SK-N-DZ (cell line): Measurements from ENCODE around the gene ENOX1.
A peak's percentile ranks its signal among the peaks of the same experiment; 100 is the strongest.

Experiments used
- DNase-seq: peaks from one replicate; pipeline ENCODE4 v3.0.0-alpha.2; 2015; ENCODE audit warnings: low spot score

ENOX1 gene

DNA sequence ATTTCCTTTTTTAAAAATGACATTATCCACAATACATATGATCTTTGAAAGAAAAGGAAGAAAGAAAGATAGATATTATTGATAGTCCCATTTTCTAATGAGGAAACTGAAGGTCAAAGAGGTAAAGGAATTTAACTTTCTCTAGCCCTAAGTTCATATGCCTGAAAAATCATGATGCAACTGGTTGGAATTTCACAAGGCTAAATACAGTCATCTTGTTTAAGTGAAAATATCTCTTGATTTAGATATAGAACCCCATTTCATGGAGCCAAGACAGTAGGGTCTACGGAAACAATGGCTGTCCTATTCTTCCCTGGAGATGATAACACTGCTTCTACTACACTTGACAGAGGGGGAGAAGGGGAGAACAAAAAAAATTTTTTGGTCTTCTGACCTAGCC, 397.2 kb downstream of the ENOX1 start:
- no peak for DNase-seq

DNA sequence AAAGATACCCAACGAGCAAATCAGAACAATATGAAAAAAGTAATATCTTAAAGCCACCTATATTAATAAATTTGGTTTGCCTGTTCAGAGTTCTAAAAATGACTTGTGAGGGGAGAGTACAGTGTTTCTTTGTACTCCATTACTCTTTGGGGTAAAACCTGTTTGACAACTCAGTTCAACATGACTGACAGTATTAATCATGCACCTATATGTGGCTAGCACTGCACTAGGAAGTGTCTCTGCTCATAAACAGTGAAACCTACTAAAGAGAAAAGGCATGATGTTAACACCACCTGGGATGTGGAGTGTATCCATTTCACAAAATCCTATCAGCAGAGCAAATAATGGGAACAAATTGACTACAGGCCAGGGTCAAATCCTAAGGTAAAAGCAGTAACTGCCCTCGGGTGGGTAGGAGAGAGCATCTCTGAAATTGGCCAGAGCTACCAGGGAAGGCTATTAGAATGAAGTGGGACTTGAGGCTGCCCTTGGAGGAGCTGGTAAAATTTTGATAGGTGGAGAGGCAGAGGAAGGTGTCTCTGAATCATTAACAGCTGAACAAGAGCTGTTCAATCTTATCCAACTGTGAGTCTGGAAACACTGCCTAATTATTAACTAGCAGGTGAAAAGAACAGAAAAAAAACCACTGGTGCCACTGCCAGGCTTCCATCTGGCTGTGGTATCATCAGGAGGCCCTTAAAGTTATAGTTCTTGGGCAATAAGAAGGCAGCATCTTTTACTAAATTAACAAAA, 398.3 kb downstream of the ENOX1 start:
- no peak for DNase-seq

DNA sequence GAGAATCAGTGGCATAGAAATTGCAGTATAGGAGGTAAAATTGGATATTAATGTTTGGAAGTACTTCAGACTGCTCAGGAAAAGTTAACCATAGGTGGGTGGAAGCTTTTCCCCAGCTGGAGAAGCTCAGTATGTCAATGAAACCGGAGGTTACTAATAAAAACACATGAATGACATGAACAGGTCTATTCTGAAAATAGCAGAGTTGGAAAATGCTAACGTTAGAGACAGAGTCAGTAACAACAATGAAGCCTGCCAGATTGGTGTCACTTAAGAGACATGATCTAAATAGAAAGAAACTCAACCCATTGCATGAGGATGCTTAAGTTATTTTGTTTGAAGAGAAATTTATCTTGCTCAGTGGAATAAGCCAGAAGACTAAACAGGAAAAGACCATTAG, 398.9 kb downstream of the ENOX1 start:
- DNase-seq, result no peak

DNA sequence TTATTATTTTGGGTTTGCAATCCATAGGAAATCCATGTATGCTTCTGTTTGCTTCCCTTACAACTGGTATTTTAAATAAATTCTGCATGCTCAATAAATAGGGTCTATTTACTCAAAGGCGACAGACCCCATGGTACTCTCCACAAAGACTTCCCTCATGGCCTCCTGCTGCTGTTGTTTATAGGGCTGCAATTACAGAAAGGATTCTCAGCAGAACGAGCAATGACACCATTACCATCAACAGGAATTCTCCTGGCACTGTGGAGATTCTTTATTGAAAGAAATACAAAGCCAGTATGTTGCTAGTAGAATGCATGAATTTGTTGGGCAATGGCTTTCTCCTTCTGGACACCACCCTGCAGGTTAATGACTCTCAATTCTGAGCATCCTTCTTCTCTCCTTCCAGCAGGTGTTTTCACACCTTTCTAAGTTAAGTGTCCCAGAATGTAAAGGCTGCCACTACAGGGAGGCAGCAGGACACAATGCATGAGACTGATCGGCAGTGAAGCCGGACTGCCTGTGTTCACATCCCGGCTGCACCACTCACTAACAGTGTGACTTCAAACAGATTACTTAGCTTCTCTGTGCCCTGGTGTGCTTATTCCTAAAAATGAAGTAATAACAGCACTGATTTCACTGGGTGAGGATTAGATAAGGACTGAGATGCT, 403.1 kb downstream of the ENOX1 start:
- DNase-seq, result no peak

DNA sequence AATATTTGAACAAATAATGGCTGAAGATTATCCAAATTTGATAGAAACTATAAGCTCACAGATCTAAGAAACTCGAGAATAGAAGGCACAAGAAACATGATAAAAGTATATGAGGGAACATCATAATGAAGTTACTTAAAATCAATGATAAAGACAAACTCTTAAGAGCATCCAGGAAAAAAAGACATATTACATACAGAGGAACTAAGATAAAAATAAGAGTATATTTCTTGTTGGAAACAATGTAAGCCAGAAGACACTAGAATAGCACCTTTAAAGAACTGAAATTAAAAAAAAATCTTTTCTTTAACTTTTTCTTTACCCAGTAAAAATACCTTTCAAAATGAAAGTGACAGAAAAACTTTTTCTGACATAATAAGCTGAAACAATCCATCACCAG, 407.0 kb downstream of the ENOX1 start:
- DNase-seq, result no peak

DNA sequence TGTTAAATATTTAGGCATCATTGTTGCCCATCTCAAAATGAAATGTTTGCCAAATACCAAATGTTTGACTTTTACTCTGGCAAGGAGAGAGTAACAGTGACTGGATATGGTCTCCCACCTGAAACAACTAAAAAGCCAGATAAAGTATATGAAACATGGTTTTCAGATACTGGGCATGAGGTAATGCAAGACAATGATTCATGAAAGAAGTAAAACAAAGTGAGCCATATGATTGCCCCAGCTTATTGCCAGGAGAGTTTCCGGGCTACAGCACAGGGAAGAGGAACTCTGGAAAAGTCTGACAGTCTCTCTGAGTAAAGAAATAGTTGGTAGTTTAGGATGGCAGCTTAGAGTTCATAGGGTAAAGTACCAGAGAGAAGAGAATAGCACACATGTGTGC, 408.8 kb downstream of the ENOX1 start:
- DNase-seq, result no peak

DNA sequence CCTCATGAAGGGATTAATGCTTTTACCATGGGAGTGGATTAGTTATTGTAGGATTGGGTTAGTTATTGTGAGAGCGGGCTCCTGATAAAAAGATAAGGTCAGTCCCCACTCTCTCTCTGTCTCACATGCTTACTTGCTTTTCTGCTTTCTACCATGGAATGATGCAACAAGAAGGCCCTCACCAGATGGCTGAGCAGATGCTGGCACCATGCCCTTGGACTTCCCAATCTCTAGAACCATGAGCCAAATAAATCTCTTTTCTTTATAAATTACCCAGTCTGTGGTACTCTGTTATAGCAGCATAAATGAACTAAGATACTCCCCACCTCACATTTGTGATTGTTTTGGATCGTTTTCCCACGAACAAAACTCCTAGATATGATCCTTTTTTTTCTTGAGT, 409.6 kb downstream of the ENOX1 start:
- DNase-seq, result no peak

DNA sequence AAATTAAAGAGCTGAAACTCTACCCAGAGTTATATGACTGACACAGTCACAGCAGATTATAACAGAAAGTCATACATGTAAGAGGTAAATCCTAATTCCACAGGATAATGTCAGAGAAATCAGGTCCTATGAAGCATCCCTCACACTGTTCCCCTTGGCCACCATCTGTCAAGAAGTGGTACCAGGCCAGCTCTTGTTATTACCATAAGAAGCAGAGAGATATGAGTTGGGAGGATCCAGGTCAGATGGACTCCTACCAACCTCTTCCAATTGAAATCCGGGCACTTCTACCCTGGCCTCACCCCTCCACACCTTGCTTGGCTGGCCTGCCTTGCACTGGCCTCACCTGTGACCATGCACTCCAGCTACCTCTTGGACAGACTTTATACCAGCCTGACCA, 410.2 kb downstream of the ENOX1 start:
- DNase-seq, result no peak

DNA sequence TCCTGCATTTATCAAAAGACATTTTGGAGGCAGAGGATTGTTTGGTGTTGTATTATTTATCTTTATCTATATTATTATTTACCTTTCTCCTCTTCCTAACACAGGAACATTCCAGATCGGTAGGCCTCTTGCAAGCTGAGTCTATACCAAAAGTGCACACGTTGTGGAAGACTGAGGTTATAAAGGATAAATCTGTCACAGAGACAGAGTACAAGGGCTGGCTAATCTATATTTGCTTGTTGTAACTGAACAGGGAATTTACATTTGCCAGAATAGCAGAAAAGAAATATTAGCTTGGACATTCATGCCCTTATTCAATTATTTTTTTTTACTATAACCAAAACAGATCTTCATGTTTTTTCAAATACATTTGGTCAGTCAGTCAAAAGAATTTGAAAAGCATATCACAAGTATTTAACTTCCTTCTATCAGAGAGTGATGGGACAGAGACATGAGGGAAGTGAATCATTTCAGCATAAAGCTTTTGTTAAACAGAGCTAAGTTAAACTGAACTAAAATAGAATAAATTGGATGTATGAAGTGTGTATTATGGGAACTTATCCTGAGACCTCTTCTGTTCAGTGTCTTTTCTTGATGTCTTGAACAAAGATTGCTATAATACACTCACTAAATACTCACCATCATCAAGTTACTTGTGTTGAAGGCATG, 410.8 kb downstream of the ENOX1 start:
- DNase-seq, result no peak

DNA sequence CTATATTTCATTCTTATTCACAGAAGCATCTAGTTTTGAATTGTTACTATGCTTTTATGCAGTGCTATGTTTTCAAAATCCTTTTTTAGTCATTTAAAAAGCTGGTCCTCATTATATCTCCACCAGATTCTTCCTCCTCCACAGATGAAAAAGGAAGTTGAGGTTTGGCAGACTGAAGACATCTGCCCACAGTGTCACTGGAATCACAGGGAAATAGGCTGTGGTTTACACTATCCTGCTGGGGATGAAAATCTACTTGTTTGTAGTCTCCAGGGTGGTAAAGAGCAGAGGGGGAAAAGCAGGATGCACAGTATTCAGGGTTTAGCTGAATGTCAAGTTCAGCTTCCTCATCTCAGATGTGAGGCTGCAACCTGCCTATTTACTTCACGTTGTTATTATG, 412.2 kb downstream of the ENOX1 start:
- no peak for DNase-seq

DNA sequence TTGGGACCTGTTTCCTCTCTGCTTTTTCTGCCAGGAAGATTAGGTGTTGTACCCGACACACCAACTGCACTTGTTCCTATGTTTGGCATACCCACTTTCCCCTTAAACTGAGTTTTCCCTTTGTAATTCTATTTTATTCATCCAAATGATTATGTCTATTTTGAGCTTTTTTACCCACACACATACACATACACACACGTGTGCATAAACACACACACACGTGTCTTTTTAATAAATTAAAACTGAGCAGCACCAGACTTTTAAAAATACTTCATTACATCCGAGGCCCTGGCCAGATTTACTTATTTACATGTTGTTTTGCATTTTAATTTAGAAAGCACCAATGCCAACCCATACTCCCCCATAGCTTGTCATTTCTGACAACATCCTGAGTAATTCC, 413.4 kb downstream of the ENOX1 start:
- no peak for DNase-seq

DNA sequence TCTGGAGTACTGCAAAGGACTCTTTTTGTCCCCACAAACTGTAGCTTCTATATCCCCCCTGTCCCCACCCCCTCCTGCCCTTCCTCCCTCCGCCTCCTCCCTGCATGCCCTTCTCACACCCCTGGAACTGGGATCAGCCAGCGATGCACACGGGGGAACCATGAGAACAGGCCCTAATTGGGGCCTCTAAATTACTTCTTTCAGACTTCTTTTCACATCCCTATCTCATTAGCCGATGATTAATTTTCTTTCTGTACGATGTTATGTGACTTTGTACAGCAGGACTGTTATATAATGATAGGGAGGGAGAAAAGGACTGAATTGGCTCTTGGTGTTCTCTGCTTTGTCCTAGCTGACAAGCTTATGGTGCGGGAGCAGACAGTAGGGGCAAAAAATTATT, 415.9 kb downstream of the ENOX1 start:
- no peak for DNase-seq

DNA sequence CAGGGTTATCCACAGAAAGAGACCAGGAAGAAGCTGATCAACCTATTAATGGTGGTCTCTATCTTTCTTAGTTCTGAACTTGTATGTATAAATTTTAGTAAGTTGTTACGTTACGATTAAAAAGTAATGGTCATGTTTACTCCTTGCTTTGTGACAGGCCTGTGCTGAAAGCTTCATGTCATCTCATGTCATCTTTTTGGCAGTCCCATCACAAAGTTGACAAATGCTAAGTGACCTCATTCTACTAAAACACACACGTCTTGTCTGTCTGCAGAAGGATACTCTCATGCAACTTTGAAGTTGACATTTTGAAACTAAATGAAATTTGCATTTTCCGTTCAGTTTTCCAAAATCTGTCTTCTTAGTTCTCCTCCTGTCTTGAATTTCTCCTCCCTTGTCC, 417.5 kb downstream of the ENOX1 start:
- no peak for DNase-seq

DNA sequence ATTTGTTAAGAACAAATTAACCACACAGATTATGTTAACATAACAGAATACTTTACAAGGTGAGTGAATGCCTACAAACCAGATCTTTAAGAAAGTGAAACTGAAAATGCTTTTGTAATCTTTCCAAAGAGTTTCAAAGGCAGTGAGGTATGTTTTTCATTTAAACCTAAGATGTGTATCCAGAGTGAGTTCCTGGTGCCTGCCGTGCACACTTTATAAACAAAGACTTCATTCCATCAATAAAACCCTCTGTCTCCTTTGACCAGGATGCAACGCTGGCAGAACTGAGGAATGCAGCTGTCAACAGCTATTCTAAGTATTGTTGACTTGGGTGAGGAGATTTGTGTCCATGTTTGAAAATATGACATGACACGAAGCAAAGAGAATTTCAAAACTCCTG, 418.8 kb downstream of the ENOX1 start:
- no peak for DNase-seq

DNA sequence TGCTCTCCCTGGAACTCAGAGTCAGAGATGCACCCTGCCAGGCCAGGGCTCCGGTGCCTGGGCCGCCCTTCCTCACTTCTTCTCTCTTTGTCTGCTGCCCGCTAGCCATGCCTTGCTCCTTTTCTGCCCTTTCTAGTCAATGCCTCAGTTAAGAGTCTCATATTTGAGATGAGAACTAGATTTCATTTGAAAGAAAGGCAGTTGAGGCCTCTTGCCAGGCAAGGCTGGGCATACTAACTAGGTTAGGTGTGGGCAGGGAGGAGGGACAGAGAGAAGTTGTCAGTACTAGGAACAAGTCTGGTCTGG, 421.8 kb downstream of the ENOX1 start:
- DNase-seq, result no peak

DNA sequence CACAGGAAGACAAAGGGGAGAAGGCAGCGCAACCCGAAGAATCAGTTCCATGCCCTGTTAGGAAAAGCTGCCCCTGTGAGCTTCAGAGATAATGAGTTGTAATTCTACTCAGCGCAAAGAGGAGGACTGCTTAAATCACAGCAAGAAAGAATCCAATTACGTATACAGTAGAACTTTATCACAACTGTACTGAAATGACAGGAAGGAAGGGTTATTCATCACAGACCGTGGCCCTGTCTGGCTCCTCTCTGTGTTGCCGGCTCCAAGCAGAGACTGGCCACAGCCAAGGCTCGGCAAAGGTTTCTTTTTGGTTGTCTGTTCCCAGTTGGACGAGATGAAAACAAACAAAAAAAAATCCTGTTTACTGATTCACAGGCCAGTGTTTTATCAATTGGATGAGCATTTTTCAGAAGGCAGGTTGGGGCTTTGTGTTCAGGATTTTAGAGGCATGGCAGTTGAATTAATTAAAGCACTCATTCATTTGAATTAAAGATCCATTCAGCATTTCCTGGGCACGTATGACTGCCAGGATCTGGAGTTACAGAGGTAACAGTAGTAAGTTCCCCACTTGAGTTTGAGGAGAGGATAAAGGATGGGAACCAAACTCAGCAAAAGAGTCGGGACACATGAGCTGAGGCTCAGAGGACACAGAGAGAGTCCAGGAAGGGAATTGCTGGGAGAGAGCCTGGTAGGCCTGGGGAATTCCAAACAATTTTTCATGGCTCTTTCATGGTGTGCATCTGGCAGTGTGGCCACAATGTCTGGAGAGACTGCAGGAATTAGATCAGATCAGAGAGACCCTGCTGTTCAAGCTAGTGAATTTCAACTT, 422.3 kb downstream of the ENOX1 start:
- peak; percentile 37 for DNase-seq

DNA sequence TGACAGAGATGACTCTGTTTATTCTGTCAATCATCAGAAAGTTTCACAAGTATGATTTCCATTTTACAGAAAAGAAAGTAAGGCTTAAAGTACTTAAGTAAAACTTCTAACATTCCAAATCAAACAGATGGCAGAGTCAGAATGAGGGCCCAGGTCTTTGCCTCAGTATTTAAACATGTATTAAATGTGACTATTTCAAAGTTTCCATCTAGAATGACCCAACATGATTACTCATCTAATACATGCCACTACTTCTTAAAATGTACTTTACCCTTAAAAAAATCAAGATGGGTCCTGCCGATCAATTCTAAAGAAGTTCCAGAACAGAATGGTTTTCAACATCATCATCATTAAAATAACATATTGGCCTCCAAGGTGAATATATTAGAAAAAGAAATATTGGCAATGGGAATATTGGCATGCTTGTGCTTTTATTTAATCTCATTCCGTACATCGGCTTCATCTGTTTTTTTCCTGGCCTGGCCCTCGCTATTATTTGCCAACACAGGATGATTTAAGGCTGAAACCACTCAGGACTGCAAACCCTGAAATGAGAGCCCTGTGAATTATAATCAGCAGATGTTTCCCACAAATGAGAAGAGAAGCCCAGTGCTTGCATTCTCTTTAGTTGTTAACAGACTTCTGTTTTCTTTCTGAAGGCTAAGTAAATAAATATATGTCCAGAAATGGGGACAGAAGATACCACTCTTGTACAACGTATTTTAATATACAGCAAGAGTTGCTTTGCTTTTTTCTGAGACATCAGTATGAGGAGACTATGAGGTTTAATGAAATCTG, 423.4 kb downstream of the ENOX1 start:
- DNase-seq, result no peak

DNA sequence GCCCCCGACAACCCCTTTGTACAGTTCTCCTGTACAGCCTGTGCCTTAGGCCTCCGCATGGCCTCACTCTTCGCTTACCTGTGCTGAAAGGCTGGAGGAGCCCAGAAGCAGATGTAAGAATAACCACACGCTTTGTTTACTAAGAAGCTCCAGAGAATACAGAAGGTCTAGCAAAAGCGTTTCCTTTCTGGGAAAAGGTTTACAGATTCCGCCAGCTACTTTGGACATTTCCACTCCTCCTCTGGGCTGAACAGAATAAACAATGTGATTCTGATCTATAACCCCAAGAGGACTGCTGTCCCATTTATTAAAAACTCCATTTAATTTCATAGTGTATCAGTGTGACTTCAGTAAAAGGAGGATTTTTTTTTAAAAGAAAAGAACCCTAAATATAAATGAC, 424.2 kb downstream of the ENOX1 start:
- no peak for DNase-seq

DNA sequence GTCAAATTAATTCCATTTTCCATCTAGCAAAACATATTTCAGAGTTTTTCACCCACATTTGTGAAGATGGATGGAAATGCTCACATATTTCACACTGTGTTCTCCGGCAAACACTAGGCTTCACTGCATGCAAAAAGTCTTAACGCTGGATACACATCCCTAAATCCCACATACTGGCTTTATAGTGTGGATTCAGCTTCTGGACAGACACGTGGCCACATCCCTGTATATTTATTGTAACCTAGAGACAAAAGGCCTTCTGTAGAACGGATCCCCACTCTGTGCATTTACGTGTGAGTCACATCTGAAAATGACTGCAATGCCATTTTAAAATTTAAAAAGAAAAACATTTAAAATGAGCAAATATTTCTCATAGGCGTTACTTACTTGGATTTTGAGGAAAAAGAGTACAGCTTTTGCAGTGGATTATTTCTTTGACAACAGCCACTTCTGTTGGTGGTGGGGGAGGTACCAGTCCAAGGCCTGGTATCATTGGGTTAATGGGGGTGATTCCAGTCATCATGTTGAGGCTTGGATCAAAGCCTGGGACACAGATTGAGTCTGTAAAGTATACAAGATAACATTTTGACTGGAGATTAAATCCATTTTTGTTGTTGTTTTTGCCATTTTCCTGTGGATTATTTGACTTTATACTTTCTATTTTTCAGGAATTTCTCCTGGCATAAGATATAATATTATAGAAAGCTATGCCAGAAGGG, 425.7 kb downstream of the ENOX1 start:
- DNase-seq, result no peak

DNA sequence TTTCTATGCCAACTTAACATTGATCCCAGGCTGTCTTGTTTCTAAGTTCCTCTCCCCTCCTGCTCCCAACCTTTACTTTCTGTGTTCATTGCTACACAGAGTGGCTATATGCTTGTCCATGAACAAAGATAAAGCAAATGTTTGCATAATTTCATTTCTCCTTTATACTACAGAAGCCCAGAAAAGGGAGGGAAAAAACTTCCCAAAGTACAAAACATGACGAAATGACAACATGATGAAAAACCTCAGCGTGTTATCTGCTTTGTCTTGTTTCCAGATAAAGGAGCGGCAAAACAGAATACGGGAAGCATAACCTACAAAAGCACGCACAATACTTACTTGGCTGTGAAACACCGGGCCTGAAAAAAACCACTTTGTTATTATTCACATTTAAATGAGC, 426.6 kb downstream of the ENOX1 start:
- no peak for DNase-seq

DNA sequence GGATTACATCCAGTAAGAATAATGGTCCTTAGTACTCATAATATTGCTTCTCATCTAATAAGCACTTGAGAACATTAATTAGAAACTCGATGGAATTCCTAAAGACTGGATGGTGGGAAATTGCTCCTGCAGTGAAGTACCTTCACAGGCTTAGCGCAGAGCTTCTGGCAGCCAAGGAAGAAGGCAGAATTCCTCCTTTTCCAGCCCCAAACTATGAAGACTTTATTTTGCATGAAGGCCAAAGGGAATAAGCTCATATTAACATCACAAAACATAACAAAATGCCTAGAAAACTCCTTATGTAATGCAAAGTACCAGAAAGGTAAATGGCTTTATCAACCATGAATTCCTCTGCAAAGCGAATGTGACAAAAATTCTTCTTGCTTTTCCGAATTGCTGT, 427.2 kb downstream of the ENOX1 start:
- DNase-seq, result no peak
